Stimulated activated naive CD4-positive, alpha-beta T cell (primary cell): Measurements from ENCODE around the gene TRAF3.
A peak's percentile ranks its signal among the peaks of the same experiment; 100 is the strongest.

Source experiments
- DNase-seq, 6 experiments: peaks; one replicate each; lab custom pipeline; 2025; lab: John Stamatoyannopoulos, UW

Gene TRAF3

DNA sequence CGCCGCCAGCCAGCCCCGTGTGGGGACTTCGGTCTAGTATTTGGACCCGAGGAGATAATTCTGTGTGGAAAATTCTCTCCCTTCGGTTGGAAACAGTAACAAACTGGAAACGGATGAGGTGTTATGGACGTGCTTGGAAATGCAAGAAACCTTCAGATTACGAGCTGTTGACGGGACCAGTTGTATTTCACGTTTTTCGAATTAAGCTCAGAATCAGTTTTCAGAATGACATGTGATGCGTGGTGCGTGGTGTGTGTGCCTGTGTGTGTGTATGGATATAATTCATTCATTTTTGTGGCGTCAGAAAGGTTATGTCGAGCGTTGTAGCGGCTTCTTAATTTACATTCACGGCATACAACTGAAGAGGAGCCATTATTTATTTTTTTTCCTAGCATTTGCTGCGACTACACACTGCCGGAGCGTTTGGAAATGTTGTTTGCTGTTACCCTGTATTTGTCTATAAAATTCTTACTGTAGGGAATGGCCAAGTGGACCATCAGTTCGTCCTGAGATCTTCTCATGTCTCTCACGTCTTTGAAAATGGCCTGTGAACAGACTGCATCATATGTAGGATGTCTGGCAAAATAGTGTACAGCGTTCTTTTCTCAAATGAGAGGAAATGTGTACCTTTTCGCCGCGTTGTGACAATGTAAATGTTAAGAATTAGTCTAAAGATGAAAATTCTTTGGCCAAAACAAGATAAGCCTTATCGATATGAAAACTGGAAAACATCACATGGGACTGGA, 1.3 kb downstream of the TRAF3 start:
- DNase-seq = peak in 3 of 6 experiments; percentile 21 to 65 (median 53)

DNA sequence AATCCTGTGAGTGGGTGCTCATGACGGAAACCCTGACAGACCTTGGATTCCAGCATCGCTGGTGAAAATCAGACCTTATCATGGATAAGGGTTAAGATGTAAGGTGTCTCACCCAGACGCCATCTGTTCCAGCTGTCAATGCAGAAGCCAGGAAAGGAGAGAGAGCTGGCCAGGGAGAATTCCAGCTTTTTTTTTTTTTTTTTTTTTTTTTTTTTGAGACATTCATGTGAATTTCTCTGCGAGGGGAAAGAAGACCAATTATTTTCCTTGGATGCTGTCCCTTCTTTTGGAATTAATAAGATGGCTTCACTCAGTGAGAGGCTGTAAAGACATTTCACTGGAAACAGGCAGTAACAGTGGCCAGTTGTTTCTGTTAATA, 1.8 kb downstream of the TRAF3 start:
- no peak for DNase-seq

DNA sequence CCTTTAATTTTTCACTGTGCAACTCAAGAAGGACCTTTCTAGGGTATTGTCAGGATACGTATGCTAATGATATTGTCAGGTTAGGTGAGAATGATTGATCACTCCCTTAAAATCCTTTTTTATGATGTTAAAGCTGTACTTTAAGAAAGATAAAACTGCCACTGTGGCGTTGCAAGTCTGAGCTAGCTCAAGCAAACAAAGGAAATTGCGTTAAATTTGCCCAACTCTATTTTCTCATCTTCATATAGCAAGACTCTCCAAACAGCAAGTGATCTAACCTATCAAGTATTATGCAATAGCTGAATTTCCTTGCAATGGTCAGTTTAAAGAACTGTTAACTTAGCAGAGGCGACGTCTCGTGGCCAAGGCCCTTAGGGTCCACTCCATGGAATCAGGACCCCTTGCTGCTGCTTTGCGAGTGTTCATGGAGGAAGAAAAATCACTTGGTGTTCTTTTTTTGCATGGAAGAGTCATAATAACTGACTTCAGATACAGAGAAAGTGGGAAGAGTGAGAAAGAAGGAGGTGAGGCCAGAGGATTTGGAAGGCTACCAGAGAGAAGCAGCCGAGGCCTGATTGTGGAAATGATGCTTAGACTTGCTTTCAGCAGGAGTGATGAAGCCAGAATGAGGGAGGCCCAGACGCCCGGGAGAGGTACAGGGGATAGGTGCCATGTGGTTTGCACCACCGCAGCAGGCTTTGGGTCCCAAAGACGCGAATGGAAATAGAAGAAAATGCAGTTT, 2.5 kb downstream of the TRAF3 start:
- no peak for DNase-seq

DNA sequence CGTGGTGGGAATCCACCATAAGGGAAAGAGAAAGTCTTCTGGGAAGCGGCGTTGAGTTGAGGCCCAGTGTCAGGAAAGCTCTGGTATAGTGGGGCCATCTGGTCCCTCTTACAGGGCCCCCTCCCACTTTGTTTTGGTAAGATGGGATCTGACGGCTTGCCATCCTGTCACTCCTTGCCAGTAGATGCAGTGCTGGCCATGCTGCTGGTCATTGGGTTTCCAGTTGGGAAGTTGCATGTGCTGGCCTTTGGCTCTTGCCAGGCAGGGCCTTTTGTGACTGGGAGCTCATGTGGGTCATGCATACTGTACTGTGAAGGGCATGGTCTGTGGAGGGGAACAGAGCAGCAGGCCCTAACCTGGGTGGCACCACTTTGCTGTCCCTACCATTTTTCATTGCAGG, 3.8 kb downstream of the TRAF3 start:
- no peak for DNase-seq

DNA sequence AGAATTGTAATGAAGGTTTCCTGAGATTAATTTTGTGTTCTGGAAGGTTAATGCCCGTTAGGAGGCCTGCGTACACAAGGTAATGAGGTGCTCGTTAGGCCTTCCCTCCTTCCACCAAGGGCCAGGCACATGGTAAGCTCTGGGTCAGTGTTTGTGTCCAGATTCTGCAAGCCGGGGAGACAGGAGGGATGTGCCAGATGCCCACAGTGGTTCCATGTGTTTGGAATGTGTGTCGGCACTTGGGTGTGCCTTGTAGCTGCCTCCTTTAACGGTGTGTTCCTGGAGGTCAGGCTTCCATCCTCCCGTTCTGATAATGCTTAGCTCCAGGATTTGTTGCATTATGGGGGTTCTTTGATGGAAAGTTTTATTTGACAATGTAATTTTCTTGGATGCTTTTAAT, 5.7 kb downstream of the TRAF3 start:
- no peak for DNase-seq

DNA sequence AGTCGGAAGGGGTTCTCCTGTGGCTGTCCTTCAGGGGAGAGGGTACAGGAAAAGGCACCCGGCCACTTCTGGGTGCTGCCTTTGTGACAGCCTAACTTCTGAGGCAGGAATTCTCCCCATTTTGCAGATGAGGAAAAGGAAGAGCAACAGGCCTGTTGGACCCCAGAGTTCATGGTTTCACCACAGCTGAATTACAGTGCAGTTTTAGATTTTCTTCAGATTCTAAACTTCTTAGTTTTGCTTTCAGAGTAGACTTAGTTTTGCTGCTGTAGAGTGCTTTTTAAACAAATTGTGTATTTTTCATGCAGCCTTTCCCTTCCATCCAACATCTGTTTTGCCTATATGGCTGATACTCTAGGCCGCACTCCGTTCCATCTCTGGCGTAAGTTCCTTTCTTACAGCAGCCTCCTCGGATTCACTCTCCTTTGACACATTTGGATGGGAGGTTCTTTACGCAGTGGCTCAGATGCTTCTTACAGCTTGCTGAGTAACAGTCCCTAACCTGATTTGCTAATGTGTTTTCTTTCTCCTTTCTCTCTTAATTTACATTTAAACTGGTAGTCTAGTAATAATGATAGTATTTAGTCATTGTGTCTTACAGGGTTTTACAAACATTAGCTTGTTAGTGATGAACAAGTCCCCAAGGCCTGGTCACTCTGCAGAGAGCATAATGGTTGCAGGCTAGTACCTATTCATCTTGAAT, 7.8 kb downstream of the TRAF3 start:
- no peak for DNase-seq

DNA sequence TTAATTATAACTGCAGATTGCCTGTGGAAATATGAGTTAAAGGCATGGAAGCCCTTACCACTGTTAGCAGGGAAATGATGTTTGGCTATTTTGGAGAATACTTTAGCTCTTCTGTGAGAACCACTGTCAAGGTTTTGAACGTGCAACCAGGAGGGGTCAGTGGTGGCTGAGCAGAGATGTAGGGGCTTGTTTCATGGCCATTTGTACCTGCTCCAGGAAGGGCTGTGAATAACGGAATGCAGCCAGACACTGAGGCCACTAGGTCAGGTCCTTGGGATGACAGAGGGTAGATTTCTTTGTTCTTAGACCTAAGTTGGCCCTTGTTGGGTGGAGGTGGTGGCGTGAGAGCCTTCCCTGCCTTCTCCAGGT, 8.3 kb downstream of the TRAF3 start:
- no peak for DNase-seq

DNA sequence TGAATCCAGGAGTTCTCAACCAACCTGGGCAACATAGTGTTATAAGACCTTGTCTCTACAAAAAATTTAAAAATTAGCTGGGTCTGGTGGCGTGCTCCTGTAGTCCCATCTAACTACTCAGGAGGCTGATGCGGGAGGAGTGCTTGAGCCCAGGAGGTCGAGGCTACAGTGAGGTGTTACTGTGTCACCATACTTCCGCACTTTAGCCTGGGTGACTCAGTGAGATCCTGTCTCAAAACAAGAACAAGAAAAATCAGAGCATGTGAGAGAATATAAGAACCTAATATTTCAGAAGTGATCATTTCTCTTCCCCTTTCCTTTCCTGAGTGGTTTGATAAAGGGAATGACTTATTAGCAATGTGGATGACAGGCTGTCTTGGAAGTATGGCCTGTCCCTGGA, 9.5 kb downstream of the TRAF3 start:
- no peak for DNase-seq

DNA sequence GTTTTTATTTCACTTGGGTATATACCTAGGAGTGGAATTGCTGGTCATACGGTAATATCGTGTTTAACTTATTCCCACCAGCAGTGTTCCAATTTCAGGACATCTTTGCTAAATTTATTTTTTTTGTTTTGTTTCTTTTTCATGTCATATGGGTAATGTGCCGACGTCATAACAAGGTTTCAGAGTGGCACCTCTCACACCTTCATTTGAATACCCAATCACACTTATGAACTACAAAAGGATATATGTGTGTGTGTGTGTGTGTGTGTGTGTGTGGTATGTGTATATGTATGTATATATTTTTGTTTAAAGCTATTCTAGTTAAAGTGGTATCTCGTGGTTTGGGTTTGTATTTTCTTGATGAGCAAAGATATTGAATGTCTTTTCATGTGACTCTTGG, 12.1 kb downstream of the TRAF3 start:
- DNase-seq = no peak

DNA sequence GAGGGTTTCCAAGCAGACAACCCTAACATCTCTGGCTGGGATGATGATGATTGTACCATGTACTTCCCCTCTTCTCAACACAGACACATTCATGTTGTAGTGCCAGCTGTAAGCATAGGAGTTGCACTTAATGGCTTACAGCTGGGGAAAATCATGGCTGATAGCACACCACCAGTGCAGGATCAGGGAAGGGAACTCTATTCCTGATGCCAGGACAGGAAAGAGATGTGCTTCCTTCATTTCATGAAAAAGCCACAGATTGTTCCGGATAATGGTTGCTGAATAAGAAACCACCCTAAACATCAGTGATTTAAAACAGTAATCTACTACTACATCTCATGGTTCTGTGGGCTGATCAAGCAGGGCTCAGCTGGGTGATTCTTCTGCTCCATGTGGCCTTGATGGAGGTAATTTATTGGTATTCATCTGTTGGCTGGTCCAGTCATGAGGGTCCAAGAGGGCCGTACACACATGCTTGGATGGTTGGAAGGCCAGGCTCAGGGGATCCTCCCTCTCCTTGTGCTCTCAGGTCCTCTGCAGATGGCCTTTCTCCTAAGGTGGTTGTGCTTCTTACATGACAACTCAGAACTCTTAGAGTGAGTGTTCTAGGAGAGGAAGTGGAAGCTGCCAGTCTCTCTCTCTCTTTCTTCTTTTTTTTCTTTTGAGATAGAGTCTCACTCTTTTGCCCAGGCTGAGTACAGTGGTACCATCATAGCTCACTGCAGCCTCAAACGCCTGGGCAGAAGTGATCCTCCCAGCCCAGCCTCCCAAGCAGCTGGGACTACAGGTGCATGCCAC, 16.5 kb downstream of the TRAF3 start:
- no peak for DNase-seq

DNA sequence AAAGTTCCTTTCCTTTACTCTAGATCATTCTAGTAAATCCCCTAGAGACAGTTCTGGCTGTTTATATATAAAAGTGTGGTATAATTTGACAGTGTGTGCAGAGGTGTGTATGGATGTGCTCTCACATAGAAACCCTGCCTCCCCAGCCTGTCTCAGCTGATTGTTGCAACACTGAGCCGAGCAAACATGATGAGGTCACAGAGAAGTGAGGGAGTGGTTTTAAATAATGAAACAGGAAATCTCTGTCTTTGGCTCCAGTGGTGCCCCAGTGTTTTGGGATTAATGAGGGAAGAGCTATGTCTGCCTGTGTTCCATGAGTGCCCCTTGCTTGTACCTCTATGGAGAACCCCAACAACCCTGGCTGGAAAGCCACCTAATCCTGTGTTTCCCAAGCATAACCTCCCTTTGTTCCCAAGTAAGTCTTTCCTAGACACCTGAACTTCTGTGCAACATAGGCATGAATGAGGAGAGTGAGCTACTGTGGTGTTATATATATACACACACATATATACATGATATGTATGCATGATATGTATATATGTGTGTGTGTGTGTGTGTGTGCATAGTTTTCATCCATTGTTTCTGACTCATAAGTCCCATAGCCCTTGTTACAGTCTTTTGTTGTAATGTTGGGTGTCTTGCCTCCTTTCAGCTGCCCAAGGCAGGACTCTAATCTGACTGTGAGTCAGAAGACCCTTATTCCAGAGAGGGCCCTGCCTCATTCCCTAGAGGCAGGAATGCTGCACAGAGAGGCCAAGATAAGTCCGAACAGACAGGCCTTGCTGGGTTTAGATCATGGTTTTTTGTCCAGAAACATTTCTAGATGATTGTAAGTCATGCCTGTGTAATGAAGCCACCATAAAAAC, 18.0 kb downstream of the TRAF3 start:
- peak in 3 of 6 experiments; percentile 13 to 18 (median 17) for DNase-seq

DNA sequence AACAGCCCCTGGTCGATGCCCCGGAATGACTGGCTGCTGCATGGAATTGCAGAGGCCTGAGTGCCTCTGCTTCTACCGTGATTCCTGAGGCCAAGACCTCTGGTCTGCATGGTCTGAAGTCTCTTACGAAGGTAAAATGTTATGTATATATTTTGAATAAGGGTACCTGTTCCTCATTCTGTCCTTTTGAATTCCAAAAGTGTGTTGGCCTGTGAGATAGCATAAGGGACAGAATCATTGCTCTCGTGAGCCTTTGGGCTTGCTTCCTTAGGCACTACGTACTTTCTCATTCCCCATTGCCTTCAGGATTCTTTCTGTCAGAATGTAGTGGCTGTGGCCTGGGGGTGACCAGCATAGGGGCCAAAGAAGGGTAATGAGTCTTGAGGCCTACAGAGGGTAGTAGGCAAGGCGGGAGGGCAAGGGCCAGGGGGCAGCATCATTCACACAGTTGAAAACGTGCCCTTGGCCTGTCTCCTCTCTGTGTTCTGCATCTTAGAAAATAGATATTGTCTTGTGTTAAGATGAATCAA, 19.5 kb downstream of the TRAF3 start:
- DNase-seq = no peak

DNA sequence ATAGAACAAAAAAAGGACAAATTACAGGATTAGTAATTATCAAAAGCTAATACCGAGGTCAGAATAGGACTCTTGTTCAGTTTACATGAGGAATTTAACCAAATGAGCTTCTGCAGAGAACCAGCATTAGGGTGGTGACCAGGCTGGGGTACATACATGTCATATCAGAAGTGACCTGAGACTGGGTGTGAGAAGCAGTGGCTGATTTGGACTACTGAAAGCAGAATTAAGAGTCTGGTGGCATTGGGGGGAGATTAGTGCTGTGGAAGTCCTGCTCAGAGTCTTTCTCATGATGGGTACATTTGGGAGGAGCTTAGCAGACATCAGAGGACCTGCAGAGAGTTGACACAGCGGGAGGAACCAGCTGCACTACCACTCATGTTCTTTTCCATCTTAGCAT, 21.7 kb downstream of the TRAF3 start:
- no peak for DNase-seq

DNA sequence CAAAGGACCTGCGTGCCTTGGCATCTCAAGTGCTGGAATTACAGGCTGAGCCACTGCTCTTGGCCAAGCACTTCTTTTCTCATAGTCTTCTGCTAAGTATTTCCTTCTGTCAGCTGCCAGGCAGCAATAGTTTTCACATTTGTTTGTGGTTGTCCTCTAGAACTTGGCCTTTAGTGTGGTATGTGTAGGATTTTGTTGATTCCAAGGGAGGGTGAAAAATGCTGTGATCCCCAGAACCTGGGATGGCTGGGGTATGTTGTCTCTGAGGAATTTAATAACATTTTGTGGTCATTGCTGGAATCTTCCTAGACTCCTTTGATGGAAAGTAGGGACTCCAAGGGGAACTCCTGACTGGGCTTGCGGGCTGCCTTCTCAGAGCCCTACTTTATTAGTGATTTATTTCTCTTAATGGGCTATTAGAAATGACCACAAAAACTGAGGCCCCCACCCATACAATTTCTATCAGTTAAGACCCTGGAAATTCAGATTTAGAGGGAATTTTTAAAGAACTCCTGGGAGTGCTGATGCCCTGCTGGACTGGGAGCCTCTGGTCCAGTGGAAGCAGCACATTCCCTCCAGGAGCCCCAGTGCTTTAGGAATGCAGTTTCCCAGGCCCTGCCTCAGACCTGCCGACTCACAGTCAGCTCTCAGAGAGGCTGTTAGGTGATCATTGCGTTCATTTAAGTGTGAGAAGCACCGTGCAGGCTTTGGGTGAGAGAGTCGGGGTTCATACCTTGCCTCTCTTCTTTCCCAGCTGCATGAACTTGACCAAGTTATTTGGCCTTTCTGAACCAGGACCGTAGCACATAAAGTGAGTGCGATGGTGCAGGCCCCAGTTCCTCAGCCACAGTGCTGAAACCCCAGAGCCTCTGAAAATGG, 22.7 kb downstream of the TRAF3 start:
- no peak for DNase-seq

DNA sequence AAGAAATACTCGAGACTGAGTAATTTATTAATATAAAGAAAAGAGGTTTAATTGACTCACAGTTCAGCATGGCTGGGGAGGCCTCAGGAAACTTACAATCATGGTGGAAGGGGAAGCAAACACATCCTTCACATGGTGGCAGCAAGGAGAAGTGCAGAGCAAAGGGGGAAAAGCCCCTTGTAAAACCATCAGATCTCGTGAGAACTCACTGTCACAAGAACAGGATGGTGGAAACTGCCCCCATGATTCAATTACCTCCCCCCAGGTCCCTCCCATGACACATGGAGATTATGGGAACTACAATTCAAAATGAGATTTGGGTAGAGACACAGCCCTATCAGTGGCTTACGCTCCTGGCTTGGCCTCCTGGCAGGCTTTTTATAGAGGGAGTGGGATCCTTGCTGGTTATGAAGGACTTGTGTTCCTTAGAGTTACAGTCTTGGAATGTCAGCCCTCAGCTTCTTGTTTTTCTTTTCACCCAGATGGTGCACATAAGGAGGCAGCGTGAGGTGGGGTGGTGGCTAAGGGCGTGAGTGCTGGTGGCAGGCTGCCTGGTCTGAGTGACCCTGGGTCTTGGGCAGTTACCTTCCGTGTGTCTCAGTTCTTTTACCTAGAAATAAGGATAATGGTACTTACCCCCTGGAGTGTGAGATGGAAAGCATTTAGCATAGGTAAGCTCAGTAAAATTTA, 25.7 kb downstream of the TRAF3 start:
- DNase-seq = no peak

DNA sequence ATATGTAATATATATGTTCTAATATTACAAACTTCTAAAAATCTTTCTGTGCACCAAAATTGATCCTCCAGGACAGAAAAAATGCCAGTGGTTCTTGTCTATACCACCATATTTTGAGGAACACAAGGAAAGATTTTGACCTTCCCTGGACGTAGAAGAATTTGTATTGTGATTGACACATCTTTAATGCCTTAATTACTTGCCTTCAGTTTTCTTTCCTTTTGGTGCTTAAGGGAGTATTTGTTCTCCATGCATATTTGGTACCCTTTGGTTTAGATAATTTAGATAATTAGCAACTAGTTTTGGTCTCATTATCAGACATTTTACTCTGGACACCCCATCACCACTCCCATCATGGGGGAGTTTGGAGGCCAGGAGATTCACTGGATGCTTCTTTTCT, 27.6 kb downstream of the TRAF3 start:
- DNase-seq = no peak

DNA sequence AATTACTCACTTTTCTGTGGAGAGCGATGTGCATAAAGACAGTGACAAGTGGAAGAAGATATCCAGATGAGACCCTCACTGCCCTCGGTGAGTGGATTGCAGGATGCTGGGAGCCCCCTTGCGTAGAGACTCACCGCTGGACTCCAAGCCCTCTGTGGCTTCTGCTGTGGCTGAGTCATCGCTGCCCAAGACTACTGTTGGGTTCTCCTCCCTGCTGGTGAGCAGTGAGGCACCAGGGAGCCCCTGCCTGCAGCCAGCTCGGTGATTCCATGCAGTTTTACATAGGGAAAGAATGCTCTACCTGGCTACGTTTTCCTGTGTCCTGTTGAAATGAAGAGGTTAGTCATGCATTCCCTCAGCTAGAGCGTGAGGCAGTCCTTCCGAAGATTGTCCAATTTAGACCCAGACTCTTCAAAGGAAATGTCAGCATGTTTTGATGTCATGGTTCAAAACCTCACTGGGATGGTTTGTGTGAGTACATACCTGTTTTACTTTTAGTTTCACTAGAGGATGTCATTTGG, 28.2 kb downstream of the TRAF3 start:
- DNase-seq = peak in 1 of 6 experiments; percentile 6

DNA sequence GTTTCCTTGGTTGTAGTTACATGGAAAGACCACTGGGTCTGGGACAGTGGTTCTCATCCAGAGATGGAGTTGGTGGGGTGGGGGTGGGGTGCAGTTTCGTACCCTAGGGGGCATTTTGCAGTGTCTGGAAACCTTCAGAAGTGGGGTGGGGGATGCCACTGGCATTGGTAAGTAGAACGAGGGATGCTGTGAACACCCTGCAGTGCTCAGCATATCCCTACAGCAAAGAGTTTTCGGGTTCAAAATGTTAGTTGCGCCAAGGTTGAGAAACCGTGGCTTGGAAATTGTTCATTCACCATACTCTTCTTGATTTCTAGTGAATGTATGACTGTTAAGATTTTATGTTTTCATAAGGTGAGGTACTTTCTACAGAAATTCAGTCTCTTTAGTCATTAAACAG, 28.7 kb downstream of the TRAF3 start:
- no peak for DNase-seq

DNA sequence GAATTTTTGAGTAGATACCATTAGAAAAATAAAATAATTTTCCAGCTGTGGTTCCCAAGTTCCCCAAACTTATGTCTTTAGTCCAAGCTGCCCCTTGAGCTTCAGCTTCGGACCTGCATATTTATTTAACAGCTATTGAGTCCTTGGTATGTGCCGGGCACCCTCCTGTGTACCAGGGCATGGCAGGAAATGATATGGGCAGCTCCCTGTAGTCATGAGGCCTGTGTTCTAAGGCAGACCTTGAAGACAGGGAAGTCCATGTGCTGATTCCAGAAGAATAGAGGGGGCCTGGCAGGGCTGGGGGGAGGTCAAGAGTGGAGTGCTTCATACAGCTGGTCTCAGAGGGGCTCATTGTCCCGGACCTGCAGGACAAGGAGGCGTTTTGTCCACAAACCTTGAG, 29.2 kb downstream of the TRAF3 start:
- DNase-seq = no peak
